ENCODE results near the gene ZNF575. TPM values are rescaled to one million over a fixed set of nuclear protein-coding genes. Genes with fewer than 3 reads are reported as not detected.

Gene ZNF575
- total and polyA plus RNA-seq, 2 donors (not counting 3 experiments of a cell fraction or from before 2014, with no cell fraction given), result 0.57 to 3.0 TPM

GRCh38 chr19:43575156-43575950 is 42.4 kb downstream of the ZNF575 start, which contains the start of the genes PINLYP and XRCC1:
PINLYP (plus strand) TSS chr19:43575801; CDS start chr19:43577192, 1,391 bp downstream.
XRCC1 (minus strand) TSS chr19:43575527; CDS start chr19:43575458, 69 bp downstream.
- H2AFZ ChIP-seq (ENCODE audit: low read depth, low read length), result peak within 1 kb of the TSS; percentile 68
- no peaks in the 10 kb centered on the region for H3K27me3 ChIP-seq (ENCODE audit: control insufficient read depth in 2 of 2, insufficient read depth in 2 of 2, low read length in 2 of 2)
- H3K79me2 ChIP-seq (ENCODE audit: control insufficient read depth, insufficient read depth, low read length), result no peaks in the 10 kb centered on the region
- dilution Hi-C loops (cut with MboI; ENCODE audit: extremely low pct_ligation_motif_present, low sequenced_read_pairs) (no loop called here), intact Hi-C loops (cut with micrococcal nuclease) (loop anchor here (1.0 kb wide), 3 partner anchors 21 to 44 kb away; partner anchors contain the start of genes IRGQ, ZNF428 and ZNF576)
- no peaks in the 10 kb centered on the region for H4K20me1 ChIP-seq (replicated peaks; ENCODE audit: control insufficient read depth, extremely low read depth, insufficient read depth, low read length)
- no peaks in the 10 kb centered on the region for H3K9me1 ChIP-seq (replicated peaks; ENCODE audit: control insufficient read depth, extremely low read depth, insufficient read depth, low read length)
- H3K36me3 ChIP-seq (ENCODE audit: control insufficient read depth in 2 of 2, extremely low read depth in 1 of 2, insufficient read depth in 2 of 2, low read length in 2 of 2), result no peaks in the 10 kb centered on the region
- TF ChIP-seq POLR2A (IDR thresholded peaks at IDR 0.05; ENCODE audit: low read depth, low read length) (peak; percentile 62), FOS (IDR thresholded peaks at IDR 0.05; ENCODE audit: borderline replicate concordance, insufficient read depth, low read length) (no peak), POLR2AphosphoS5 (IDR thresholded peaks at IDR 0.05; ENCODE audit: insufficient read depth, low read depth, low read length) (peak; percentile 70)
- TSS peak; percentile 50 for BruUV-seq (replicated peaks)
- ChIA-PET POLR2A (interaction anchor here (1.2 kb wide), 1 partner anchor 20 kb away, joined by 3 read pairs; no protein-coding TSS in a partner anchor), CTCF (interaction anchor here (0.9 to 4.2 kb wide), 8 partner anchors 9 to 40 kb away, joined by 3 to 31 read pairs (median 8); partner anchors contain the start of genes IRGQ and ZNF576)
- peak within 1 kb of the TSS; percentile 52 to 86 (median 79) for H3K4me3 ChIP-seq (replicated peaks in 1 of 3; ENCODE audit: insufficient read depth in 1 of 3, low read depth in 1 of 3, low read length in 3 of 3)
- peak within 1 kb of the TSS; percentile 73 for H3K27ac ChIP-seq (ENCODE audit: insufficient read depth, low read depth, low read length)
- FAIRE-seq (peak; percentile 100), DNase-seq (ENCODE audit: low read depth, low spot score) (peak; percentile 99)
- H3K9ac ChIP-seq (replicated peaks; ENCODE audit: extremely low read depth, insufficient read depth, low read length), result peak within 1 kb of the TSS; percentile 87
- H3K4me2 ChIP-seq (ENCODE audit: insufficient read depth, low read length), result peak within 1 kb of the TSS; percentile 78
- no peaks in the 10 kb centered on the region for H3K9me3 ChIP-seq (replicated peaks; ENCODE audit: control insufficient read depth, insufficient read depth, low read length)
- peaks cover 7% of the 10 kb centered on the region for H3K4me1 ChIP-seq (ENCODE audit: control insufficient read depth, extremely low read depth, insufficient read depth, low read length)

All from endothelial cell of umbilical vein (primary cell).